Colonic mucosa (tissue), 4 donors: ENCODE measurements around the gene RPL31. TPM values are rescaled to one million over a fixed set of nuclear protein-coding genes. Genes with fewer than 3 reads are reported as not detected.

Source experiments
- DNase-seq: peaks from one replicate; pipeline ENCODE4 v3.0.0-alpha.2; 2020
- H3K27ac ChIP-seq: fragments of 200-600 bp; one replicate; pipeline ENCODE4 v1.8.0; 2021
- H3K27me3 ChIP-seq: fragments of 200-600 bp; one replicate; pipeline ENCODE4 v1.8.0; 2021
- H3K36me3 ChIP-seq: fragments of 200-600 bp; one replicate; pipeline ENCODE4 v1.8.0; 2021
- H3K4me1 ChIP-seq: fragments of 200-600 bp; one replicate; pipeline ENCODE4 v1.8.0; 2021; ENCODE audit warnings: mild to moderate bottlenecking
- H3K4me3 ChIP-seq: fragments of 200-600 bp; one replicate; pipeline ENCODE4 v1.8.0; 2021
- H3K9ac ChIP-seq, 2 donors: one replicate each; pipeline ENCODE4 v1.7.0; 2013; ENCODE audit warnings: control low read depth in 2 of 2, low read depth in 2 of 2, low read length in 2 of 2
- H3K9me3 ChIP-seq: fragments of 200-600 bp; one replicate; pipeline ENCODE4 v1.8.0; 2021
- intact Hi-C: fragments of 100-400 bp; cut with DNase I; formaldehyde crosslinking; loops from one replicate; pipeline ENCODE4 v1.14.1; 2022
- total RNA-seq, 2 donors: library from RNA; stranded (reverse); fragmentation: NEBNext Ultra II Directional in 1 of 2; extraction: Animal tissue kit (Norgen Biotek cat#: 25700) in 1 of 2; gene quantifications; one replicate each; pipeline ENCODE4 v1.2.1, GENCODE V29; 2021
- TF ChIP-seq, protein P1 (sequence below): fragments of 200-600 bp; IDR thresholded peaks from one replicate; pipeline ENCODE4 v1.8.0; 2022; ENCODE audit warnings: antibody characterized with exemption, mild to moderate bottlenecking
- donor health status: healthy.
- donor health status: DM: no; HTN: no; CAD: no.
- donor health status: DM: no; HTN: no; CAD: no.

Gene RPL31
- total RNA-seq, 2 donors from 2014 or later, result 1,042 to 1,184 TPM

DNA sequence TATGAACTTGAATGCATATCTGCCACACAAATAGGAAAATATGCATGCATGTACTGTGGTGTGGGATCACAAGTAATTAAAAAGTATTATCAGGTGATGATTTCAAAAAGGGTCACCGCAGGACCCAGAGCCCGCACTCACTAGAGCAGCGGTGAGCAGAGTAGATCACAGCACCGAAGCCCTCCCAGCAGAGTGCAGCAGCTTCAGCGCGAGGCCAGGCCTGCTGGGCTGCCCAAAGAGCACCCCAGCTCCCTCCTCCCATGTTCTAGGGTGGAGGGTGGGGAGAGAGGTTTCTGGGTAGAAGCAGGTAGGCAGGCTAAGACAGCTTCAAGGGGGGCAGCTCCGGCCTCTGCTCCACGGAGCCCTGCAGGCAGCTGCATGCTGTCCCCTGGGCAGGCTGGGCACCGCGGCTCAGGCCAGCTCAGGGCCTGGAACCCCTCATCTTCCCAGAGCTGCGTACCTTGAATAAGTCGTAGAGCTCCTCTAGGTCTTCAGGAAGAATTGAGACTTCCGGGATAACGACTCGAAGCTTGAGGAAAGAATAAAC lies 24.9 kb downstream of the RPL31 start:
- H3K9ac ChIP-seq, result no peak overlapping the region
- TF ChIP-seq, protein P1, sequence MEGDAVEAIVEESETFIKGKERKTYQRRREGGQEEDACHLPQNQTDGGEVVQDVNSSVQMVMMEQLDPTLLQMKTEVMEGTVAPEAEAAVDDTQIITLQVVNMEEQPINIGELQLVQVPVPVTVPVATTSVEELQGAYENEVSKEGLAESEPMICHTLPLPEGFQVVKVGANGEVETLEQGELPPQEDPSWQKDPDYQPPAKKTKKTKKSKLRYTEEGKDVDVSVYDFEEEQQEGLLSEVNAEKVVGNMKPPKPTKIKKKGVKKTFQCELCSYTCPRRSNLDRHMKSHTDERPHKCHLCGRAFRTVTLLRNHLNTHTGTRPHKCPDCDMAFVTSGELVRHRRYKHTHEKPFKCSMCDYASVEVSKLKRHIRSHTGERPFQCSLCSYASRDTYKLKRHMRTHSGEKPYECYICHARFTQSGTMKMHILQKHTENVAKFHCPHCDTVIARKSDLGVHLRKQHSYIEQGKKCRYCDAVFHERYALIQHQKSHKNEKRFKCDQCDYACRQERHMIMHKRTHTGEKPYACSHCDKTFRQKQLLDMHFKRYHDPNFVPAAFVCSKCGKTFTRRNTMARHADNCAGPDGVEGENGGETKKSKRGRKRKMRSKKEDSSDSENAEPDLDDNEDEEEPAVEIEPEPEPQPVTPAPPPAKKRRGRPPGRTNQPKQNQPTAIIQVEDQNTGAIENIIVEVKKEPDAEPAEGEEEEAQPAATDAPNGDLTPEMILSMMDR, result no peak

DNA sequence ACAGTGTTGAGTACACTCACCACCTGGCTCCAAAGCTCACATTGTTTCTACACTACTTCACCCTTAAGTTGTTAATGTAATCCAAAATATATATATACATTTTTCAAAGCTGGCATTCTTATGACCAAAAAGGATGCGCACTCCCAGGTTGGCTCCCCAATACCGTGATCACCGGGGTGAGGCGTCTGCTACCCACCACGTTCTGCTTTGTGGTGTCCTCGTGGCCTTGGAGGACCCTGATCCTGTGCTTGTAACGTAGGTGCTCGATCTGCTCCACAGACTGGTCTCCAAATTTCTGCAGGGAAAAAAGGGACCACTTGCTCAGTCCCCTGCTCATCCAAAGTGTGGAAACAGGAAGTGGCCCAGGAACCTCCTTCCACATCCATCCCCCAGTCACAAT lies 25.8 kb downstream of the RPL31 start:
- Histone ChIP-seq H3K4me1 (peaks cover 3% of the 10 kb centered on the region), H3K4me3 (no peak overlapping the region), H3K27ac (no peak overlapping the region), H3K9ac (no peak overlapping the region), H3K9me3 (no peaks in the 10 kb centered on the region), H3K36me3 (no peaks in the 10 kb centered on the region), H3K27me3 (no peaks in the 10 kb centered on the region)
- no peak for DNase-seq
- intact Hi-C loops, result no loop called here
- TF ChIP-seq, protein P1, result no peak

More for the DNA sequence above, 24.9 kb downstream of the RPL31 start:
- no peak overlapping the region for H3K27ac ChIP-seq
- H3K36me3 ChIP-seq, result no peaks in the 10 kb centered on the region
- H3K4me3 ChIP-seq, result no peak overlapping the region
- no peaks in the 10 kb centered on the region for H3K9me3 ChIP-seq
- no peak for DNase-seq
- intact Hi-C loops, result no loop called here
- H3K4me1 ChIP-seq, result peaks cover 3% of the 10 kb centered on the region
- H3K27me3 ChIP-seq, result no peaks in the 10 kb centered on the region

DNA sequence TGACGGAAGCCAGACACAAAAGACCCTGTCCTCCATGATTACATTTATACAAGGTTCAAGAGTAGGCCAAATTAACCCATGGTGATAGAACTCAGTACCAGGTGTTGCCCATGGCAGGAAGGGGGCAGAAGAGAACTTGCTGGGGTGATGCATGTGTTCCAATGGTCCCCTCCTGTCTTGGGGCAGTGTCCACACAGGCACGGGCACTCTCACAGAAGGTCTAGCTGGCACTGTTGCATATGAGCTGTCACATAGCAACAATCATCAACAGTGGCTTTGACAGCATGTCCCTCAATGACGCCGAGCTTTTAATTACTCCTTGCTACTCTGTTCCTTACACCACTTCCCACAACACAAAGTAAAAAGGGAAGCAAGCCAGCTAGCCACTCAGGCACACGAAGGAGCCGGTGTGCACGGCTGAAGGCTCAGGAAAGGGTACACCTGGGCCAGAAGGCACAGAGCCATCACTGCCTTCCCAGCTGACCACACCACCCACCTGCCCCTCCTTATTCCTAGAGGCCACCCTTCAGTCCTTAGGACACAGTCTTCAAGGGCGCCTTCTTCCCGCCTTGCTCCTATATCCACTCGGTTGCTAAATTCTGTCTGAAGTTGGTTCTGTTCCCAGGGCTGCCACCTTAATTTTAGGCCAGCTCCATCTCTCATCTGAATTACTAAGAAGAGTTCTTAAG lies 28.9 kb downstream of the RPL31 start:
- no peak overlapping the region for H3K9ac ChIP-seq
- no peaks in the 10 kb centered on the region for H3K4me1 ChIP-seq
- no peak for DNase-seq
- no peak overlapping the region for H3K4me3 ChIP-seq
- no peaks in the 10 kb centered on the region for H3K27me3 ChIP-seq
- no peaks in the 10 kb centered on the region for H3K9me3 ChIP-seq
- H3K36me3 ChIP-seq, result no peaks in the 10 kb centered on the region
- H3K27ac ChIP-seq, result no peak overlapping the region
- intact Hi-C loops, result no loop called here
- TF ChIP-seq, protein P1, result no peak

DNA sequence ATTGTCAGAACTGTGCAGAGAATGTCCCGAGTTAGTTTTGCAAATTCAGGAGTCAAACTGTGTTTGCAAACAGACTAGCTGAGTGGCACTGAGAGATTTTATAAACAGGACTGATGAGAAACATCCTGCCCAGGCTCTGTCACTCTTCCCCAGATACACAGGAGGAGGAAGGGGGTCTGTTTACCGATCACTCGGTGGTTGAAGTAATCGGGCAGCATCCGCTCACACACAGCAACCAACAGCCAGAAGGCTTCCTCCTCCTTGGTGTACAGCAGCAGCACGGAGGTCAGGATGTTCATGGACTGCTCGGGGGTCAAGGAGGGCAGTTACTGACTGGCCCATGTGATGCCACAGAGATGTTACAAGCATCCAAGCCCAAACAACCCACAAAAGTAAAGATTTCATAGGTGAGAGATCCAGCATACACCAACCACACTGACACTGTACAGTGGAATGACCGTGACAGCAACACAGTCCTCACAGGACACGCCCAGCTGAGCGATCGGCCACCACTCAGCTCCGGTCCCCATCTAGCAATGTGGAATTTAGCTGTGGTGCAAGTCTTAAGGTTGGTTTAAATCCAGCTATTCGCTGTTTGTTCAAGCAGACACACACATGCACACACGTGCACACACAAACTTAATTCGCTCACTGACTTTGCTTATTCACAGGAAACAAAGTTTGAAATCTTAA lies 30.1 kb downstream of the RPL31 start:
- no peaks in the 10 kb centered on the region for H3K27me3 ChIP-seq
- intact Hi-C loops, result no loop called here
- no peak overlapping the region for H3K27ac ChIP-seq
- TF ChIP-seq, protein P1, result no peak
- no peaks in the 10 kb centered on the region for H3K4me1 ChIP-seq
- H3K9ac ChIP-seq, result no peak overlapping the region
- H3K4me3 ChIP-seq, result no peak overlapping the region
- DNase-seq, result no peak
- no peaks in the 10 kb centered on the region for H3K36me3 ChIP-seq
- H3K9me3 ChIP-seq, result no peaks in the 10 kb centered on the region

DNA sequence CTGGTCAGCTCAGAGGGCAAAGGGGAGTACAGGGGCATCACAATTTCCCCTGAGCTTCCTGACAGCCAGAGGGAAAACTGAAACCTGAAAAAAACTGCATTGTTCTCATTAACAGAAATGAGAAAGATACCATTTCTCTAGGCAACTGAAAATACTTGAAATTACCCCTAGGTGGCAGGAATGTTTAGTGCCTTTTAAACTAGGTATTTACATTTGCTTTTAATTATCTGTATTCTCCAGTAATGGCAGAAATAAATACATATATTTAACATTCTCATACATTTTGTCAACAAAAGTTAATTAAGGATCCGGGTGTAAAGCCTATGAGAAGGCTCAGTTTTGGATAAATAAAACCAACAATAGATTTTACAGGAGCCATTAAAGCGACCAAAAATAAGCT lies 34.5 kb downstream of the RPL31 start:
- Histone ChIP-seq H3K27ac (no peak overlapping the region), H3K9ac (no peak overlapping the region), H3K27me3 (no peaks in the 10 kb centered on the region), H3K9me3 (no peaks in the 10 kb centered on the region), H3K4me1 (no peaks in the 10 kb centered on the region), H3K4me3 (no peak overlapping the region), H3K36me3 (no peaks in the 10 kb centered on the region)
- DNase-seq, result no peak
- TF ChIP-seq, protein P1, result peak; percentile 46
- intact Hi-C loops, result loop anchor here (5.0 kb wide), 1 partner anchor 171 kb away; no protein-coding TSS in a partner anchor
